Measurements from ENCODE around the gene BCAR3. TPM values are rescaled to one million over a fixed set of nuclear protein-coding genes. Genes with fewer than 3 reads are reported as not detected.
A peak's percentile ranks its signal among the peaks of the same experiment; 100 is the strongest.

Gene BCAR3
- total RNA-seq, 4 donors from 2014 or later: 17.3 to 72.7 (median 54.2) TPM

- Histone ChIP-seq H3K27me3 (no peaks in the 10 kb centered on the region), H3K36me3 (no peaks in the 10 kb centered on the region), H3K9me3 (no peaks in the 10 kb centered on the region), H3K27ac (peak overlapping the region in 2 of 4 donors; percentile 4 to 42), H3K4me3 (no peak overlapping the region), H3K4me1 (peaks cover 0 to 25% (median 12%) of the 10 kb centered on the region in 4 donors)
- DNase-seq: no peak
- TF ChIP-seq CTCF (IDR thresholded peaks at IDR 0.05) (no peak), POLR2A (IDR thresholded peaks at IDR 0.05) (no peak)
Measured at GRCh38 chr1:93692026-93692425, 10.4 kb upstream of the BCAR3 start.

GRCh38 chr1:93690921-93691789 lies 9.5 kb upstream of the BCAR3 start:
- Histone ChIP-seq H3K36me3 (no peaks in the 10 kb centered on the region), H3K4me1 (peaks cover 0 to 25% (median 12%) of the 10 kb centered on the region in 4 donors), H3K27ac (no peak overlapping the region), H3K4me3 (no peak overlapping the region), H3K27me3 (no peaks in the 10 kb centered on the region), H3K9me3 (no peaks in the 10 kb centered on the region)
- DNase-seq: no peak
- TF ChIP-seq CTCF (IDR thresholded peaks at IDR 0.05): no peak
- TF ChIP-seq POLR2A (IDR thresholded peaks at IDR 0.05): no peak

- Histone ChIP-seq H3K4me1 (peaks cover 0 to 25% (median 12%) of the 10 kb centered on the region in 4 donors), H3K9me3 (no peaks in the 10 kb centered on the region), H3K36me3 (no peaks in the 10 kb centered on the region), H3K27ac (no peak overlapping the region), H3K27me3 (no peaks in the 10 kb centered on the region), H3K4me3 (no peak overlapping the region)
- DNase-seq: no peak
- TF ChIP-seq POLR2A (IDR thresholded peaks at IDR 0.05) (no peak), CTCF (IDR thresholded peaks at IDR 0.05) (no peak)
Measured at GRCh38 chr1:93690341-93690740, 8.7 kb upstream of the BCAR3 start.

- TF ChIP-seq POLR2A (IDR thresholded peaks at IDR 0.05): no peak
- TF ChIP-seq CTCF (IDR thresholded peaks at IDR 0.05): no peak
- Histone ChIP-seq H3K27me3 (no peaks in the 10 kb centered on the region), H3K4me3 (no peak overlapping the region), H3K27ac (no peak overlapping the region), H3K36me3 (no peaks in the 10 kb centered on the region), H3K9me3 (no peaks in the 10 kb centered on the region), H3K4me1 (peaks cover 0 to 25% (median 12%) of the 10 kb centered on the region in 4 donors)
- DNase-seq: no peak
Measured at GRCh38 chr1:93689521-93690223, 8.0 kb upstream of the BCAR3 start.

- no peak for TF ChIP-seq POLR2A (IDR thresholded peaks at IDR 0.05)
- TF ChIP-seq CTCF (IDR thresholded peaks at IDR 0.05): no peak
Measured at GRCh38 chr1:93687542-93687941, 5.9 kb upstream of the BCAR3 start.

More at GRCh38 chr1:93687542-93687941, 5.9 kb upstream of the BCAR3 start:
- no peaks in the 10 kb centered on the region for H3K36me3 ChIP-seq
- H3K4me1 ChIP-seq: peaks cover 0 to 16% (median 3%) of the 10 kb centered on the region in 4 donors
- H3K4me3 ChIP-seq: no peak overlapping the region
- no peaks in the 10 kb centered on the region for H3K9me3 ChIP-seq
- DNase-seq: no peak
- no peak overlapping the region for H3K27ac ChIP-seq
- H3K27me3 ChIP-seq: no peaks in the 10 kb centered on the region

Measured in Peyer's patch (tissue), 4 donors.